HCT116 (cell line): ENCODE data around the gene SRPK3. TPM values are rescaled to one million over a fixed set of nuclear protein-coding genes. Genes with fewer than 3 reads are reported as not detected.

Experiments used
- ATAC-seq: fragments of 200-7000 bp; cut with Tn5 transposase; 2 replicates; pipeline ENCODE4 v1.9.1; 2020; ENCODE audit warnings: mild to moderate bottlenecking, moderate library complexity
- BruUV-seq: library from RNA; stranded (reverse); fragments of 400-500 nt; replicated peaks from 2 replicates; lab custom pipeline; 2021; lab: Mats Ljungman, UMichigan
- CTCF ChIA-PET: fragments of 300-600 bp; sonication (Branson Sonifier 250); formaldehyde crosslinking; loops from one replicate; lab custom pipeline; 2021; ENCODE audit warnings: antibody characterized with exemption; lab: Charles Lee
- POLR2A ChIA-PET: fragments of 300-600, 350-600 bp; sonication (Branson Sonifier 250); formaldehyde crosslinking; loops from one replicate; lab custom pipeline; 2021; ENCODE audit warnings: antibody characterized with exemption; lab: Charles Lee
- RAD21 ChIA-PET, 2 experiments: fragments of 300-600 bp; sonication (Branson Sonifier 250); formaldehyde crosslinking; loops; one replicate each; lab custom pipeline; 2023; ENCODE audit warnings: low total read pairs in 2 of 2; ENCODE audit not compliant: uncharacterized antibody in 2 of 2, unreplicated experiment in 2 of 2, low non-redundant PET in 1 of 2; lab: Charles Lee
- DNase-seq: peaks from one replicate; pipeline ENCODE4 v3.0.0-alpha.2; 2010; ENCODE audit warnings: low read depth, low spot score
- H2AFZ ChIP-seq: fragments of 200-600 bp; shearing (Covaris generic), sonication (generic); 2 replicates; pipeline ENCODE4 v1.6.1; 2017; ENCODE audit warnings: low read depth, mixed run types, mixed read lengths, antibody characterized with exemption, low read length; ENCODE audit not compliant: poor library complexity, severe bottlenecking
- H3K27ac ChIP-seq: 2 replicates; pipeline ENCODE4 v1.5.1; 2012; ENCODE audit warnings: low read depth, low read length
- H3K27me3 ChIP-seq: fragments of 200-600 bp; sonication (generic); 2 replicates; pipeline ENCODE4 v1.6.1; 2016; ENCODE audit warnings: mixed run types, low read length, mixed read lengths; ENCODE audit not compliant: insufficient read depth
- H3K36me3 ChIP-seq, 2 experiments: fragments of 200-500 bp in 1 of 2; fragments of 200-600 bp in 1 of 2; sonication (Bioruptor generic) in 1 of 2; sonication (generic) in 1 of 2; 2 replicates each; pipeline versions ENCODE4 v1.5.1 to v1.6.1; 2014 to 2016; ENCODE audit warnings: low read length in 2 of 2, inconsistent platforms in 1 of 2, mixed read lengths in 1 of 2, mixed run types in 1 of 2; ENCODE audit not compliant: insufficient read depth in 2 of 2, control insufficient read depth in 1 of 2
- H3K4me1 ChIP-seq, 2 experiments: fragments of 200-600 bp in 1 of 2; sonication (generic) in 1 of 2; 2 replicates each; pipeline versions ENCODE4 v1.5.1 to v1.6.1; 2012 to 2017; ENCODE audit warnings: low read length in 2 of 2, inconsistent platforms in 1 of 2, mild to moderate bottlenecking in 1 of 2, mixed read lengths in 1 of 2, mixed run types in 1 of 2, moderate library complexity in 1 of 2; ENCODE audit not compliant: insufficient read depth in 2 of 2, control insufficient read depth in 1 of 2
- H3K4me2 ChIP-seq: fragments of 200-600 bp; sonication (generic); 2 replicates; pipeline ENCODE4 v1.6.1; 2017; ENCODE audit warnings: mixed run types, low read length, mixed read lengths
- H3K4me3 ChIP-seq, 2 experiments: fragments of 200-600 bp in 1 of 2; sonication (generic) in 1 of 2; replicated peaks in 1 of 2; 2 replicates each; pipeline ENCODE4 v1.5.1; 2011 to 2016; ENCODE audit warnings: low read length in 2 of 2, control low read depth in 1 of 2, low read depth in 1 of 2, mild to moderate bottlenecking in 1 of 2, mixed read lengths in 1 of 2, mixed run types in 1 of 2
- H3K79me2 ChIP-seq: fragments of 200-600 bp; sonication (generic); 2 replicates; pipeline ENCODE4 v1.6.1; 2017; ENCODE audit warnings: mild to moderate bottlenecking, mixed run types, low read length, moderate library complexity, mixed read lengths; ENCODE audit not compliant: insufficient read depth
- H3K9ac ChIP-seq: fragments of 200-600 bp; sonication (generic); 2 replicates; pipeline ENCODE4 v1.6.1; 2016; ENCODE audit warnings: low read length, mixed read lengths
- H3K9me2 ChIP-seq: fragments of 200-600 bp; sonication (generic), shearing (Covaris generic); 2 replicates; pipeline ENCODE4 v1.6.1; 2017; ENCODE audit warnings: mixed run types, mild to moderate bottlenecking, moderate library complexity; ENCODE audit not compliant: insufficient read depth
- H3K9me3 ChIP-seq, 2 experiments: fragments of 200-500 bp in 1 of 2; fragments of 200-600 bp in 1 of 2; sonication (Bioruptor generic) in 1 of 2; sonication (generic) in 1 of 2; 2 replicates each; pipeline ENCODE4 v1.6.1; 2014 to 2017; ENCODE audit warnings: low read length in 2 of 2, mixed read lengths in 2 of 2, inconsistent platforms in 1 of 2, low read depth in 1 of 2, mild to moderate bottlenecking in 1 of 2, mixed run types in 1 of 2, moderate library complexity in 1 of 2; ENCODE audit not compliant: control insufficient read depth in 1 of 2, insufficient read depth in 1 of 2
- H4K20me1 ChIP-seq: fragments of 200-600 bp; sonication (generic), shearing (Covaris generic); 2 replicates; pipeline ENCODE4 v1.6.1; 2017; ENCODE audit warnings: mixed run types, mild to moderate bottlenecking, moderate library complexity; ENCODE audit not compliant: insufficient read depth
- CBX3 ChIP-seq: IDR thresholded peaks from 2 replicates; pipeline ENCODE4 v1.6.1; 2012; ENCODE audit warnings: low read depth
- ELF1 ChIP-seq: IDR thresholded peaks from 2 replicates; pipeline ENCODE4 v1.6.1; 2012; ENCODE audit warnings: low read depth, borderline replicate concordance
- FOSL1 ChIP-seq: IDR thresholded peaks from 2 replicates; pipeline ENCODE4 v1.6.1; 2012; ENCODE audit warnings: low read depth
- SRF ChIP-seq: IDR thresholded peaks from 2 replicates; pipeline ENCODE4 v1.6.1; 2012; ENCODE audit warnings: low read depth
- TCF7L2 ChIP-seq: IDR thresholded peaks from 2 replicates; pipeline ENCODE4 v1.7.0; 2011; ENCODE audit warnings: borderline replicate concordance, inconsistent platforms; ENCODE audit not compliant: insufficient read depth, insufficient read length; ENCODE audit errors: extremely low read depth
- YY1 ChIP-seq: IDR thresholded peaks from 2 replicates; pipeline ENCODE4 v1.6.1; 2011; ENCODE audit warnings: low read length, low read depth, moderate library complexity, mild to moderate bottlenecking; ENCODE audit not compliant: insufficient replicate concordance; ENCODE audit errors: extremely low read depth
- intact Hi-C: fragments of 100-400 bp; cut with micrococcal nuclease; formaldehyde crosslinking; loops from 2 replicates; pipeline ENCODE4 v1.10.0; 2022
- total RNA-seq: library from RNA; stranded (reverse); gene quantifications from one replicate; pipeline ENCODE4 v1.2.1, GENCODE V29; 2021; ENCODE audit not compliant: unreplicated experiment
- TF ChIP-seq, protein P1 (sequence below): IDR thresholded peaks from 2 replicates; pipeline ENCODE4 v1.6.1; 2011; ENCODE audit warnings: mild to moderate bottlenecking, low read length, moderate library complexity; ENCODE audit not compliant: insufficient replicate concordance; ENCODE audit errors: extremely low read depth
- TF ChIP-seq, protein P2 (sequence below): IDR thresholded peaks from 2 replicates; pipeline ENCODE4 v1.6.1; 2012
- TF ChIP-seq, protein P3 (sequence below): IDR thresholded peaks from 2 replicates; pipeline ENCODE4 v1.6.1; 2012; ENCODE audit warnings: low read depth
- TF ChIP-seq, protein P4 (sequence below), 3 experiments: fragments of 200-600 bp in 1 of 3; sonication (generic) in 1 of 3; IDR thresholded peaks in 2 of 3; conservative IDR thresholded peaks in 1 of 3; 2 replicates each; pipeline ENCODE4 v1.5.1; 2012 to 2017; ENCODE audit warnings: low read depth in 2 of 3, low read length in 2 of 3, antibody characterized with exemption in 1 of 3, borderline replicate concordance in 1 of 3, control low read depth in 1 of 3, mild to moderate bottlenecking in 1 of 3, mixed read lengths in 1 of 3, mixed run types in 1 of 3, moderate library complexity in 1 of 3; ENCODE audit not compliant: insufficient read depth in 1 of 3

SRPK3 gene
- total RNA-seq, 1 experiment from 2014 or later = not detected

DNA sequence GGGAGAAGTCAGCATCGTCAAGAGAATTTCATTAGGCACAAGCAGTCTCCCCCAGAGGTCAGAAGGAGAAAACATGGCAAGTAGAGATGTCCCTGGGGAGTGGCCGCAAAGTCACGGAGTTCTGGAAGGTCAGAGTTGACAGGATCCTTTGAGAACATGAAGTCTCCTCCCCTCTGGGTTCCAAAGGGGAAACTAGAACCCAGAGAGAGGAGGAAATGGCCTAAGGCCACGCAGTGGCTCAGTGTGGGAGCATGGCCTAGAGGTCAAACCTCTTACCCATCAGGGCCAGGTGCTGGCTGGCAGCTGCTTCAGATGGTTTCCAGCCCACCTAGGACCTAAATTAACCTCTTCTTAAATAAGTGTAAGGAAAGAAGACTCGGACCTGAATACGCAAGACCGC is 12.4 kb downstream of the SRPK3 start:
- Histone ChIP-seq H3K79me2 (peaks cover 46% of the 10 kb centered on the region), H3K4me2 (peak overlapping the region; percentile 85), H3K4me1 (peaks cover 0 to 17% of the 10 kb centered on the region in 2 experiments; a peak in 2 of 4 replicates), H3K36me3 (peaks cover 0 to 4% of the 10 kb centered on the region in 2 experiments; a peak in 1 of 4 replicates), H2AFZ (no peak overlapping the region), H3K27ac (peak overlapping the region; percentile 80), H4K20me1 (no peaks in the 10 kb centered on the region), H3K9me3 (no peaks in the 10 kb centered on the region), H3K9ac (peak overlapping the region; percentile 68), H3K9me2 (no peaks in the 10 kb centered on the region), H3K27me3 (no peaks in the 10 kb centered on the region), H3K4me3 (peak overlapping the region; percentile 76 to 77)
- no peak for DNase-seq
- CTCF ChIA-PET = interaction anchor here (1.5 kb wide), 1 partner anchor 14 kb away, joined by 4 read pairs; no protein-coding TSS in a partner anchor
- POLR2A ChIA-PET = no interaction called here
- RAD21 ChIA-PET = no interaction called here
- intact Hi-C loops = no loop called here
- TF ChIP-seq, protein P1, sequence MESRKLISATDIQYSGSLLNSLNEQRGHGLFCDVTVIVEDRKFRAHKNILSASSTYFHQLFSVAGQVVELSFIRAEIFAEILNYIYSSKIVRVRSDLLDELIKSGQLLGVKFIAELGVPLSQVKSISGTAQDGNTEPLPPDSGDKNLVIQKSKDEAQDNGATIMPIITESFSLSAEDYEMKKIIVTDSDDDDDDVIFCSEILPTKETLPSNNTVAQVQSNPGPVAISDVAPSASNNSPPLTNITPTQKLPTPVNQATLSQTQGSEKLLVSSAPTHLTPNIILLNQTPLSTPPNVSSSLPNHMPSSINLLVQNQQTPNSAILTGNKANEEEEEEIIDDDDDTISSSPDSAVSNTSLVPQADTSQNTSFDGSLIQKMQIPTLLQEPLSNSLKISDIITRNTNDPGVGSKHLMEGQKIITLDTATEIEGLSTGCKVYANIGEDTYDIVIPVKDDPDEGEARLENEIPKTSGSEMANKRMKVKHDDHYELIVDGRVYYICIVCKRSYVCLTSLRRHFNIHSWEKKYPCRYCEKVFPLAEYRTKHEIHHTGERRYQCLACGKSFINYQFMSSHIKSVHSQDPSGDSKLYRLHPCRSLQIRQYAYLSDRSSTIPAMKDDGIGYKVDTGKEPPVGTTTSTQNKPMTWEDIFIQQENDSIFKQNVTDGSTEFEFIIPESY = no peak
- TF ChIP-seq, protein P2, sequence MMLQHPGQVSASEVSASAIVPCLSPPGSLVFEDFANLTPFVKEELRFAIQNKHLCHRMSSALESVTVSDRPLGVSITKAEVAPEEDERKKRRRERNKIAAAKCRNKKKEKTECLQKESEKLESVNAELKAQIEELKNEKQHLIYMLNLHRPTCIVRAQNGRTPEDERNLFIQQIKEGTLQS = no peak
- TF ChIP-seq, protein P3, sequence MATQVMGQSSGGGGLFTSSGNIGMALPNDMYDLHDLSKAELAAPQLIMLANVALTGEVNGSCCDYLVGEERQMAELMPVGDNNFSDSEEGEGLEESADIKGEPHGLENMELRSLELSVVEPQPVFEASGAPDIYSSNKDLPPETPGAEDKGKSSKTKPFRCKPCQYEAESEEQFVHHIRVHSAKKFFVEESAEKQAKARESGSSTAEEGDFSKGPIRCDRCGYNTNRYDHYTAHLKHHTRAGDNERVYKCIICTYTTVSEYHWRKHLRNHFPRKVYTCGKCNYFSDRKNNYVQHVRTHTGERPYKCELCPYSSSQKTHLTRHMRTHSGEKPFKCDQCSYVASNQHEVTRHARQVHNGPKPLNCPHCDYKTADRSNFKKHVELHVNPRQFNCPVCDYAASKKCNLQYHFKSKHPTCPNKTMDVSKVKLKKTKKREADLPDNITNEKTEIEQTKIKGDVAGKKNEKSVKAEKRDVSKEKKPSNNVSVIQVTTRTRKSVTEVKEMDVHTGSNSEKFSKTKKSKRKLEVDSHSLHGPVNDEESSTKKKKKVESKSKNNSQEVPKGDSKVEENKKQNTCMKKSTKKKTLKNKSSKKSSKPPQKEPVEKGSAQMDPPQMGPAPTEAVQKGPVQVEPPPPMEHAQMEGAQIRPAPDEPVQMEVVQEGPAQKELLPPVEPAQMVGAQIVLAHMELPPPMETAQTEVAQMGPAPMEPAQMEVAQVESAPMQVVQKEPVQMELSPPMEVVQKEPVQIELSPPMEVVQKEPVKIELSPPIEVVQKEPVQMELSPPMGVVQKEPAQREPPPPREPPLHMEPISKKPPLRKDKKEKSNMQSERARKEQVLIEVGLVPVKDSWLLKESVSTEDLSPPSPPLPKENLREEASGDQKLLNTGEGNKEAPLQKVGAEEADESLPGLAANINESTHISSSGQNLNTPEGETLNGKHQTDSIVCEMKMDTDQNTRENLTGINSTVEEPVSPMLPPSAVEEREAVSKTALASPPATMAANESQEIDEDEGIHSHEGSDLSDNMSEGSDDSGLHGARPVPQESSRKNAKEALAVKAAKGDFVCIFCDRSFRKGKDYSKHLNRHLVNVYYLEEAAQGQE = no peak
- no peak for TF ChIP-seq CBX3
- TF ChIP-seq, protein P4, sequence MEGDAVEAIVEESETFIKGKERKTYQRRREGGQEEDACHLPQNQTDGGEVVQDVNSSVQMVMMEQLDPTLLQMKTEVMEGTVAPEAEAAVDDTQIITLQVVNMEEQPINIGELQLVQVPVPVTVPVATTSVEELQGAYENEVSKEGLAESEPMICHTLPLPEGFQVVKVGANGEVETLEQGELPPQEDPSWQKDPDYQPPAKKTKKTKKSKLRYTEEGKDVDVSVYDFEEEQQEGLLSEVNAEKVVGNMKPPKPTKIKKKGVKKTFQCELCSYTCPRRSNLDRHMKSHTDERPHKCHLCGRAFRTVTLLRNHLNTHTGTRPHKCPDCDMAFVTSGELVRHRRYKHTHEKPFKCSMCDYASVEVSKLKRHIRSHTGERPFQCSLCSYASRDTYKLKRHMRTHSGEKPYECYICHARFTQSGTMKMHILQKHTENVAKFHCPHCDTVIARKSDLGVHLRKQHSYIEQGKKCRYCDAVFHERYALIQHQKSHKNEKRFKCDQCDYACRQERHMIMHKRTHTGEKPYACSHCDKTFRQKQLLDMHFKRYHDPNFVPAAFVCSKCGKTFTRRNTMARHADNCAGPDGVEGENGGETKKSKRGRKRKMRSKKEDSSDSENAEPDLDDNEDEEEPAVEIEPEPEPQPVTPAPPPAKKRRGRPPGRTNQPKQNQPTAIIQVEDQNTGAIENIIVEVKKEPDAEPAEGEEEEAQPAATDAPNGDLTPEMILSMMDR (IDR thresholded peaks at IDR 0.05 in 2 of 3, conservative IDR thresholded peaks at IDR 0.05 in 1 of 3; ENCODE audit: borderline replicate concordance in 1 of 3, insufficient read depth in 1 of 3, low read depth in 2 of 3, low read length in 2 of 3) = no peak
- TF ChIP-seq YY1 = no peak
- no peak for TF ChIP-seq ELF1
- TF ChIP-seq SRF = no peak
- no peak for TF ChIP-seq TCF7L2
- TF ChIP-seq FOSL1 = no peak
- no peak for ATAC-seq
- BruUV-seq = no TSS peak
